Measurements from ENCODE around the gene ANO8. TPM values are rescaled to one million over a fixed set of nuclear protein-coding genes. Genes with fewer than 3 reads are reported as not detected.

The ANO8 gene
- total RNA-seq, 1 donor from 2014 or later = 6.8 TPM

DNA sequence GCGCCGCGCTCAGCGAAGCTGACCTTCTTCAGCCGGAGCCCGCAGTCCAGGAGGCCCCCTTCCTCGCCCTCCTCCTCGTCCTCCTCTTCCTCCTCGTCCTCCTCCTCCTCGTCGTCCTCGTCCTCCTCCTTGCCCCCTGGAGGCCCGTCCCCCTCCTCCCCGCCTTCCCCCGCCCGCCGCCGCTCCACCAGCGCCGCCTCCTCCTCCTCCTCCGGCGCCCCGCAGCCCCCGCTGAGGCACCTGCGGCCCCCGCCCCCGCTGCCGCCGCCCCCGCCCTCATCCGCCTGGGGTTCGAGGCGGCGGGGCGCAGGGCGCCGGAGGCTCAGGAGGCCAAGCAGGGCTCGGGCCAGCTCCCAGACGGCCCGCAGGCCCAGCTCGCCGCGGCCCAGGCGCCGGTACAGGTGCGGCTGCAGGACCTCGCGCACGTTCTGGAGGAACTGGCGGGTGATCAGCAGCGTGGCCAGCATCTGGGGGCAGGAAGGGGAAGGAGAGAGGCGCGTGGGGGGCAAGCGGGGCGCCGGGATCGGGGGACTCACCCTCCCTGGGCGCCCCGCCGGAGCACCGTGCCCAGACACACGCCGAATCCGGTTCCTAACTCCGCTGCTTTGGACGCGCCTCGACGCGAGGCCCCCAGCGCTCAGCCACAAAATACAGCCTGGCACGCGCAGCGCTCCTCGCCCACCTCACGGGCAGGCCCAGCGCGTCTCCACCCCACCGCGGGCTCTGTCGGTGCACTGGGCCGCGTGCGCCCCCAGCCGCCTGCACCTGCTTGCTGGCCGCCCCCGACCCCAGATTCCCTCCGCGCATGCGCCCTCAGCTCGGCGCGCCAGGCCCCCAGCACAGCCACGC lies 5.9 kb downstream of the ANO8 start:
- peaks cover 16% of the 10 kb centered on the region for H3K4me1 ChIP-seq

DNA sequence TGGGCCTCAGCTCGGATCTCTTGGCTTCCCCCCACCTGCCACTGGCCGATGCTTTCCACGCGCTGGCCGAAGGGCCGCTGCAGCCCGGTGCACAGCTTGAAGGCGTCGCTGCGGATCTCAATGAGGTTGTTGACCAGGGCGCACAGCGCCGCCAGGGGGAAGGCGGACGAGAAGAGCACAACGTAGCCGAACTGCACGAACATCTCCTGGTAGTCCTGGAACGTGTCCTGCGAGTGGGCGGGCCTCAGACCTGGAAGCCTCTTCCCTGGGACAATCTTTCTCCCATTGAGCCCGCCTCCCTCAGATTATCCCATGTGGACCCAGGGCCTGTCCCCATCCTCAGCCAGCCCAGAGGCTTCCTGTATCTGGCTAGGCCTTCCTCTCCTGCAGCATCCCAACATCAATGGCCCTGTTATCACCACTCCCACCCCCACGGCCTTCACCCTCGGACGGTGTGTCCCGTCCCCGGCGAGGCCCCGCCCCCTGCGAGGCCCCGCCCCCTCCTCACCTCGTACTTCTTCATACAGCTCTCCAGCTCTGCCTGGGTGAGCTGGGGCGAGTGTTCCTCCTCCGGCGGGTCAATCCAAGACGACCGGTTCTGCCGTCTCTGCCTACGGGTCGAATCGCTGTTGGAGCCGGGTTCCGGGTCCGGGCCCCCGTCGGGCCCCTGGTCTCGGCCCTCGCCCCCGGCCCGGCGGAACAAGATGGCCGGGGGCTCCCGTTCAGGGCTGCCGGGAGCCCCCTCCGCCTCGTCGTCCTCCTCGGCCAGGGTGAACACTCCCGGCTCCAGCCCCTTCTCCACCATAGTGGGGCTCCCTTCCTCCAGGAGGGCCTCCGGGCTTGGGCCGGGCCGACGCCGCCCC lies 6.8 kb downstream of the ANO8 start:
- Histone ChIP-seq H3K4me1 (peaks cover 12% of the 10 kb centered on the region), H3K27ac (replicated peaks) (no peak overlapping the region), H3K27me3 (ENCODE audit: low read depth) (no peaks in the 10 kb centered on the region), H3K36me3 (peaks cover 14% of the 10 kb centered on the region), H3K9me3 (replicated peaks) (no peaks in the 10 kb centered on the region), H3K4me3 (peak overlapping the region; percentile 27)
- DNase-seq = no peak
- intact Hi-C loops (cut with micrococcal nuclease) = no loop called here
- TF ChIP-seq, protein P1, sequence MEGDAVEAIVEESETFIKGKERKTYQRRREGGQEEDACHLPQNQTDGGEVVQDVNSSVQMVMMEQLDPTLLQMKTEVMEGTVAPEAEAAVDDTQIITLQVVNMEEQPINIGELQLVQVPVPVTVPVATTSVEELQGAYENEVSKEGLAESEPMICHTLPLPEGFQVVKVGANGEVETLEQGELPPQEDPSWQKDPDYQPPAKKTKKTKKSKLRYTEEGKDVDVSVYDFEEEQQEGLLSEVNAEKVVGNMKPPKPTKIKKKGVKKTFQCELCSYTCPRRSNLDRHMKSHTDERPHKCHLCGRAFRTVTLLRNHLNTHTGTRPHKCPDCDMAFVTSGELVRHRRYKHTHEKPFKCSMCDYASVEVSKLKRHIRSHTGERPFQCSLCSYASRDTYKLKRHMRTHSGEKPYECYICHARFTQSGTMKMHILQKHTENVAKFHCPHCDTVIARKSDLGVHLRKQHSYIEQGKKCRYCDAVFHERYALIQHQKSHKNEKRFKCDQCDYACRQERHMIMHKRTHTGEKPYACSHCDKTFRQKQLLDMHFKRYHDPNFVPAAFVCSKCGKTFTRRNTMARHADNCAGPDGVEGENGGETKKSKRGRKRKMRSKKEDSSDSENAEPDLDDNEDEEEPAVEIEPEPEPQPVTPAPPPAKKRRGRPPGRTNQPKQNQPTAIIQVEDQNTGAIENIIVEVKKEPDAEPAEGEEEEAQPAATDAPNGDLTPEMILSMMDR (IDR thresholded peaks at IDR 0.05; ENCODE audit: borderline replicate concordance) = no peak

More for the DNA sequence above, 5.9 kb downstream of the ANO8 start:
- peaks cover 14% of the 10 kb centered on the region for H3K36me3 ChIP-seq
- H3K27me3 ChIP-seq (ENCODE audit: low read depth) = no peaks in the 10 kb centered on the region
- intact Hi-C loops (cut with micrococcal nuclease) = no loop called here
- TF ChIP-seq, protein P1 (IDR thresholded peaks at IDR 0.05; ENCODE audit: borderline replicate concordance) = no peak
- H3K4me3 ChIP-seq = peak overlapping the region; percentile 27
- DNase-seq = no peak
- H3K27ac ChIP-seq (replicated peaks) = no peak overlapping the region
- no peaks in the 10 kb centered on the region for H3K9me3 ChIP-seq (replicated peaks)

DNA sequence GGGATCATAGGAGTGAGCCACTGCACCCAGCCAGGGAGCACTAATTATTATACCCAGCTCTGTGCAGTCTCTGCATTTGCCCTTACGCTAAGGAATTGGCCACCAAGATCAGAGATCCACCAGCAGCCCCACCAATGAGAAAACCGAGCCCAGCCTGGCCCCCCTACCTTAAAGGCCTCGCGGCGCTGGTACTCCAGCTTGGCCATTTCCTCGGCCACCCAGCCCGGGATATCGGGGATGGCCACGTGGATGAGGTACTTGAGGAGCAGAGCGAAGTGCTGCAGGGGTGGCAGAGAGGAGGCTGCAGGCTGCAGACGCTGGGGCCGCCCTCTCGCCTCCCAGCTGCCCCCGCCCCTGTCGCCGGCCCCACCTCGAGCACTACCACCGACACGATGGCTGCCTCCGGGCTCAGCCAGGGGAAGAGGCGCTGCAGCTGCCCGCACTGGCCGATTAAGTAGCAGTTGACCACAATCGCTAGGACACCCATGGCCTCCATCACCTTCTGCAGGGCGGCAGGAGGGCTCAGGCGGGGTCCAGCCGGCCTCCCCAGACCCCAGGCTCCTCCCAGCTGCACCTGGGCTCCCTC lies 7.5 kb downstream of the ANO8 start:
- H3K4me3 ChIP-seq = no peak overlapping the region
- intact Hi-C loops (cut with micrococcal nuclease) = no loop called here
- TF ChIP-seq, protein P1 (IDR thresholded peaks at IDR 0.05; ENCODE audit: borderline replicate concordance) = no peak
- no peak overlapping the region for H3K27ac ChIP-seq (replicated peaks)
- H3K36me3 ChIP-seq = peaks cover 15% of the 10 kb centered on the region
- no peak for DNase-seq
- no peaks in the 10 kb centered on the region for H3K9me3 ChIP-seq (replicated peaks)
- no peaks in the 10 kb centered on the region for H3K27me3 ChIP-seq (ENCODE audit: low read depth)
- H3K4me1 ChIP-seq = peaks cover 12% of the 10 kb centered on the region

DNA sequence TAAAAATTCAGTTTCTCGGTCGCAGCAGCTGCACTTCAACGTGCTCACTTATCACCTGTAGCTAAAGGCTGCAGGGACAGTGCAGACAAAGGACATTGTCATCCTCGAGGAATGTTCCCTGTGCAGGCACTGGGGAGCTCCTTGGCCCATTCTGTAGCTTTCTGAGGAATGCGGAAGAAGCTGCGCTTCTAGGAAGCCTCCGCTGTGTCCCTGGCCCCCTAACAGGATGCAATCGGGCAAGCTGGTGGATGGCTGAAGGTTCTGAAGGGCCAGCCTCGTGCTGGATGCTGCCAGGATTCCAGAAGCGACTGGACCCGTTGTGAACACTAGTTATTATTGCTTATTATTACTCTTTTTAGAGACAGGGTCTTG lies 8.1 kb downstream of the ANO8 start:
- Histone ChIP-seq H3K4me1 (peaks cover 12% of the 10 kb centered on the region), H3K4me3 (no peak overlapping the region), H3K27ac (replicated peaks) (no peak overlapping the region), H3K36me3 (peaks cover 21% of the 10 kb centered on the region), H3K9me3 (replicated peaks) (no peaks in the 10 kb centered on the region), H3K27me3 (ENCODE audit: low read depth) (no peaks in the 10 kb centered on the region)
- intact Hi-C loops (cut with micrococcal nuclease) = no loop called here
- TF ChIP-seq, protein P1 (IDR thresholded peaks at IDR 0.05; ENCODE audit: borderline replicate concordance) = no peak
- DNase-seq = no peak

DNA sequence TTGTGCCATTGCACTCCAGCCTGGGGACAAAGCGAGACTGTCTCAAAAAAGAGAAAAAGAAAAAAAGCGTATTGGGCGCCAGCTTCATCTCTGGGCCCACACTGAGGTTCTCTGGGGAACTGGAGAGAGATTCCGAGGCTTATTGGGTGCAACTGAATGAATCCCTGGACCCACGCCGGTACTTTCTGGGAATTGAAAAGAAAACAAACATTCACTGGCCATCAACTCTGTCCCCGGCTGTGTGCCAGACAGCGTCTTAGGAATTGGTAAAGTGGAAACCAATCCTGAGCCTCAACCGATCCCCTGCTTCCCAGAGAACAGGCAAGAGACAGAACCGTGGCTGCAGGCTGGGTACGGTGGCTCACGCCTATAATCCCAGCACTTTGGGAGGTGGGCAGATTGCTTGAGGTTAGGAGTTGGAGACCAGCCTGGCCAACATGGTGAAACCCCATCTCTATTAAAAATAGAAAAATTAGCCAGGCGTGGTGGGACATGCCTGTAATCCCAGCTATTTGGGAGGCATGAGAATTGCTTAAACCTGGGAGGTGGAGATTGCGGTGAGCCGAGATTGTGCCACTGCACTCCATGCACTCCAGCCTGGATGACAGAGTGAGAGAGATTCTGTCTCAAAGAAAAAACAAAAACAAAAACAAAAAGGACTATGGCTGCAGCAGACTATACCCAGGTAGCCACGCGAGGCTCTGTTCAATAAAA lies 8.6 kb downstream of the ANO8 start:
- peaks cover 12% of the 10 kb centered on the region for H3K4me1 ChIP-seq
- no peak overlapping the region for H3K4me3 ChIP-seq
- intact Hi-C loops (cut with micrococcal nuclease) = no loop called here
- peak overlapping the region; percentile 23 for H3K27ac ChIP-seq (replicated peaks)
- no peaks in the 10 kb centered on the region for H3K27me3 ChIP-seq (ENCODE audit: low read depth)
- no peaks in the 10 kb centered on the region for H3K9me3 ChIP-seq (replicated peaks)
- H3K36me3 ChIP-seq = peaks cover 26% of the 10 kb centered on the region
- no peak for DNase-seq
- TF ChIP-seq, protein P1 (IDR thresholded peaks at IDR 0.05; ENCODE audit: borderline replicate concordance) = no peak
